Transverse colon (tissue), 4 donors: Measurements from ENCODE around the gene LIPK.

ENCODE experiments used
- CTCF ChIP-seq, 5 experiments: fragments of 200-600 bp in 3 of 5; fragments of 450-650 bp in 2 of 5; sonication (generic) in 3 of 5; IDR thresholded peaks; 1 replicate in 2 of 5; 2 replicates in 3 of 5; pipeline ENCODE4 v1.5.1; 2016 to 2017; ENCODE audit warnings: antibody characterized with exemption in 5 of 5, inconsistent platforms in 3 of 5, mild to moderate bottlenecking in 2 of 5, moderate library complexity in 1 of 5
- EP300 ChIP-seq: sonication (generic); formaldehyde crosslinking; IDR thresholded peaks from one replicate; pipeline ENCODE4 v1.6.1; 2017; ENCODE audit warnings: antibody characterized with exemption, low read depth
- POLR2A ChIP-seq: fragments of 450-650 bp; IDR thresholded peaks from one replicate; pipeline ENCODE4 v1.6.1; 2016; ENCODE audit warnings: antibody characterized with exemption, mild to moderate bottlenecking, moderate library complexity
- POLR2AphosphoS5 ChIP-seq, 3 donors: sonication (generic); formaldehyde crosslinking; IDR thresholded peaks; one replicate each; pipeline ENCODE4 v1.6.1; 2016; ENCODE audit warnings: antibody characterized with exemption in 3 of 3

GRCh38 chr10:88763441-88763840 is 57.4 kb downstream of the LIPK start:
- TF ChIP-seq CTCF (IDR thresholded peaks at IDR 0.05) (no peak), POLR2A (no peak), POLR2AphosphoS5 (IDR thresholded peaks at IDR 0.05) (no peak), EP300 (no peak)
